ENCODE measurements around the gene ATF6. TPM values are rescaled to one million over a fixed set of nuclear protein-coding genes. Genes with fewer than 3 reads are reported as not detected.

ATF6 gene
- total RNA-seq, 1 experiment from 2014 or later: 25.9 TPM

GRCh38 chr1:161993576-161993975 lies 227.5 kb downstream of the ATF6 start:
- H3K4me1 ChIP-seq: no peaks in the 10 kb centered on the region
- H3K36me3 ChIP-seq: peaks cover 83% of the 10 kb centered on the region
- no peaks in the 10 kb centered on the region for H3K27me3 ChIP-seq
- no peak overlapping the region for H3K27ac ChIP-seq
- H3K9me3 ChIP-seq (replicated peaks): no peaks in the 10 kb centered on the region
- H3K4me3 ChIP-seq: no peak overlapping the region
- no peak for DNase-seq

DNA sequence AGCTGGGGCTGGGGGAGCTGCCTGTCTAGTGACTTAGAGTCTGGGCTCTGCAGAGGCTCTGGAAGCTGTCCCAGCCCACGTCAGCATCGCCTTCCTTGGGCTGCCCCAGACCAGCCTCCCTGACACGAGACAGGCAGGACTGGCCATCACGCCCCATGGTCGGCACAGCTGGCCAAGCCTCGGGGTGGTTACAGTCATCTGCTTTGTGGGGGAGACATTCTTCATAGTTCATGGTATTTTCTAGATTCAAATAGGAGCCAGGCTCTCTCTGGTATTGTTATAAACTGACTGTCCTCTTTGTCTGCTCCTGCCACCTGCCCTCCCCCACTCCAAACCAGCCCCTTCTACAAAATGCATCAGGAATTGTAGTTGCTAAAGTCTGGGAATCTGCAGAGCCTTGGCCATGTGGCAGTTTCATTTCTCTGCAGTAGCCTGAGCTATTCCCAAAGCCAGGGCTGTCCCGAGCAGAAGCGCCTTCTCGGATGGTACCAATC lies 228.1 kb downstream of the ATF6 start:
- Histone ChIP-seq H3K9me3 (replicated peaks) (no peaks in the 10 kb centered on the region), H3K36me3 (peaks cover 87% of the 10 kb centered on the region), H3K27ac (no peak overlapping the region), H3K4me3 (no peak overlapping the region), H3K27me3 (no peaks in the 10 kb centered on the region), H3K4me1 (0 out of 2 replicates have a peak, but pooled peaks cover 3% of the 10 kb centered on the region)
- no peak for DNase-seq

DNA sequence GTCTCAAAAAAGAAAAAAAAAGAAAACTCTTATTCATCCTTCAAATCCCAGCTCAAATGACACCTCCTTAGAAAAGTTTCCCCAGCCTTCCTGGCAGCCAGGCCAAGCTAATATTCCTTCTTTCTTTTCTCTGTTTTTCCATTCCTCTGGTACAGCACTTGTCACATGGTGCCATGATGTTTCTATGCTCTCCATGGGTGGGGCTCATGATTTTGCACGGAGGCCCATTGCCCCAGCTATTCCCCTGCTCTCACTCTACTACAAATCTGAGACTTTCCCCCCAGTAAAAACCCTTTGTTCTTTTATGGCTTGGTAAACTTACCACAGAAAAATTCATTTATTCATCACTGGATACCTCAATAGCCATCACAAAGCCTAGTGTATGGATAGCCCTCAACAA lies 231.0 kb downstream of the ATF6 start:
- DNase-seq: no peak
- peaks cover 6% of the 10 kb centered on the region for H3K4me1 ChIP-seq
- H3K27ac ChIP-seq: no peak overlapping the region
- H3K9me3 ChIP-seq (replicated peaks): no peaks in the 10 kb centered on the region
- peaks cover 74% of the 10 kb centered on the region for H3K36me3 ChIP-seq
- no peaks in the 10 kb centered on the region for H3K27me3 ChIP-seq
- H3K4me3 ChIP-seq: no peak overlapping the region

GRCh38 chr1:161998811-161999210 lies 232.7 kb downstream of the ATF6 start:
- H3K9me3 ChIP-seq (replicated peaks): no peaks in the 10 kb centered on the region

DNA sequence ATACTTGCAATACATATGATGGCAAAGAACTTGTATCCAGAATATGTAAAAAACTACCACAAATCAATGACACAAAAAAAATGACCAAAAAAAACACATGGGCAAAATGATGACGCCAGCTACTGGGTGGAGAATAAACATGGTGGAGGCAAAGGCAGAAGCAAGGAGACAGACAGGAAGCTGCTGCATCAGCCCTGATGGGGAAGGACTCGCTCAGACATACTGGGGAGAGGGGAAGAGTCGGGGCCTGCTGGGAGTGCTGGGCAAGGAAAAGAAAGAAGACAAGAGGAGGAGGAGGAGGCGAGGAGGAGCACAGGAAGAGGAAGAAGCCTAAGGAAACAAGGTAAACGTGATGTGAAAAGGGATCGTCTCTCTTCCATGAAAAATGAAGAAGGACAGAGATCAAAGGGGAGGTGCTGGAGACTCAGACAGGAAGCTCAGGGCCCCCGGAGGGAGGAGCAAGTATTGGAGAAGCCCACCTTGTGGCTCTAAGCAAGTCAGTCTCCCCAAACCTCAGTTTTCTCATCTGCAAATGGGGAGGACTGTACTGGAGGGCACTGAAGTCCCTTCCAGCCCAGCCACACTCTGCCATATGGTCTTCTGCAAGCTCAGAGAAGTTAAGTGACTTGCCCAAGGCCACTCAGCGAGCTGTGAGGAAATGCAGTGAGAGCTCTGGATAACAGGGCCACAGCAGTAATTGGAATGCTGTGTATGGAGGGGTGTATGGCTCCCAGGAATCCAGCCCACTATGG lies 233.4 kb downstream of the ATF6 start:
- no peaks in the 10 kb centered on the region for H3K27me3 ChIP-seq
- peaks cover 52% of the 10 kb centered on the region for H3K36me3 ChIP-seq
- peaks cover 24% of the 10 kb centered on the region for H3K4me1 ChIP-seq
- no peaks in the 10 kb centered on the region for H3K9me3 ChIP-seq (replicated peaks)
- DNase-seq: no peak
- H3K4me3 ChIP-seq: no peak overlapping the region
- no peak overlapping the region; the same call in 1 of the 2 replicates for H3K27ac ChIP-seq

More at GRCh38 chr1:161998811-161999210, 232.7 kb downstream of the ATF6 start:
- peak; percentile 40 to 54 for DNase-seq
- Histone ChIP-seq H3K4me1 (peaks cover 18% of the 10 kb centered on the region), H3K27ac (no peak overlapping the region; the same call in 1 of the 2 replicates), H3K4me3 (no peak overlapping the region), H3K36me3 (peaks cover 58% of the 10 kb centered on the region), H3K27me3 (no peaks in the 10 kb centered on the region)

- no peaks in the 10 kb centered on the region for H3K9me3 ChIP-seq (replicated peaks)
- no peak overlapping the region for H3K4me3 ChIP-seq
- peaks cover 29% of the 10 kb centered on the region for H3K4me1 ChIP-seq
- DNase-seq: no peak
- peaks cover 49% of the 10 kb centered on the region for H3K36me3 ChIP-seq
- H3K27ac ChIP-seq: no peak overlapping the region
- no peaks in the 10 kb centered on the region for H3K27me3 ChIP-seq
Observed at GRCh38 chr1:162000053-162000420, 233.9 kb downstream of the ATF6 start.

DNA sequence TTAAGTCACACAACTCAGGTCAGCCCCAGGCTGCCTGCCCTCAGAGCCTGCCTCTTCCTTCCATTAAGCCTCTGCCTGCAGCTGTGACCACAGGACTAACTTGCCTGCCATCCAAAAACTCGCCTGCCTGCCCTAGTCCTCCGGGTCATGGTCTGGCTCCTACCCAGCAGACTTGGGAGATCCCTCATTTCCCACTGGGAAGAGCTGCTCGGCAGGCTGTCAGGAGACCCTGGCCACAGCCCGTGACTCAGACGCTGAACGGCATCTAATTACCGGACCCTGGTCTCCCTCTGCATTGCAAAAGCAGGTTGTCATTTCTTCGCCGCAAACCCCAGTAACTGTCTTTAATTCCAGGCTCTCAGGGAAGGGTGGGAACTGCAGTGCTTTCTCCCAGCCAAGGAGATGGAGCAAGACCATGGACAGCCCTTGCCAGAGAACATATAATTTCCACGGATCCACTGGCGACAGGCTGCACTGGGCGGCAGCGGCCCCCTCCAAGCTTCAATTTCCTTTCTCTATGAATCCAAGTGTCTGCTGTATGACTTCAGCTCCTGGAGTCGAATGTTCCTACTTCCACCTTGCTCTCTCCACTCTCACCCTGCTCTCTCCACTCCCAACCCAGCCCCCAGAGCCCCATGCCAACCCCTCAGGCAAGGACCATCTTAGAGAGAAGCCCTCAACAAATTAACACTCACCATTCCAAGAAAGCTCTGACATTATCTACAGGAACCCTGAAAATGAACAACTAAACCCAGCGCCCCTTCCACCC lies 237.1 kb downstream of the ATF6 start:
- Histone ChIP-seq H3K27me3 (no peaks in the 10 kb centered on the region), H3K9me3 (replicated peaks) (no peaks in the 10 kb centered on the region), H3K36me3 (peaks cover 29% of the 10 kb centered on the region), H3K27ac (peak overlapping the region; percentile 94), H3K4me1 (peaks cover 34% of the 10 kb centered on the region), H3K4me3 (peak overlapping the region; percentile 22)
- DNase-seq: peak; percentile 94 to 96

DNA sequence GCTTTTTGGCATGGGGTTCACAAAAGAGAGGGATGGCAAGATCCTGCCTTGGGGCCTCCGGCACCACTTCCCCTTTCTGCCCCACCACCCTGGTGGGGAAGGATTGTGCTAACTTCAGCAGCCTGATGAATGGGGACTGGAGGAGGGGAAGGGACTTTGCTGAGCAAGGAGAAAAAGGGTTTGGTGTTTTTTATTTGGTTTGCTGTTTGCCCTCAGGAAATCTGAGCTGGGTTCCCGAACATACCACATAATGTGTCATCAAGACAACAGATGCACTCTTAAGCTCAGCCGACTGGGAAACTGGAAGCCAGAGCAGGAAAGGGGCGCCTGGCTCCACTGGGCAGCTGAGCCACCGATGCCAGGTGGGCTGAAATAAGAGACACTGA lies 237.7 kb downstream of the ATF6 start:
- peak overlapping the region; percentile 94 for H3K27ac ChIP-seq

DNA sequence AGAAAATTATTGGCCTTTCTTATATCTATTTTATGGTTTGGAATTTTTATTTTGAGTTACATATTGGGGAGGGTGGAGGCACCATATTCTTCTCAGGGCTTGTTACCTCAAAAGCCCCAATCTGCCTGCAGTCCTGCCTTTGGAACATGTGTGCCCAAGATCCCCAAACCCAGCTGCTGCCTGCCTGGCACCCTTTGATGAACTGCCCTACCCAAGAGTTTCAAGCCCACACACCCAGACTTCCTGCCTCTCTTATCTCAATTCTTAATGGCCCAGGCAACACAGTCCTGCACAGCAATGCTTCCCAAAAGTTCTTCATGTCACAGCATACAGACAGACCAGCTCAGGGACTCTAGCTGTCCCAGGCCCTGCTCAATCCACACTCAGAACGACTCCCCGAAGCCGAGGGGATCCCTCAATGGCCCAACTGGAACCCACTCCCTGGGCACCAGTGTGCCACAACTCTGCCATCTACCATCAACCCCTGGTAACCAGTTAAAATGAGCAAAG lies 238.4 kb downstream of the ATF6 start:
- Histone ChIP-seq H3K27me3 (no peaks in the 10 kb centered on the region), H3K36me3 (peaks cover 20% of the 10 kb centered on the region), H3K4me1 (peaks cover 37% of the 10 kb centered on the region), H3K9me3 (replicated peaks) (no peaks in the 10 kb centered on the region), H3K27ac (peak overlapping the region; percentile 94), H3K4me3 (no peak overlapping the region)
- peak; percentile 38 to 49 for DNase-seq

More for the DNA sequence above, 237.7 kb downstream of the ATF6 start:
- Histone ChIP-seq H3K27me3 (no peaks in the 10 kb centered on the region), H3K9me3 (replicated peaks) (no peaks in the 10 kb centered on the region), H3K4me3 (peak overlapping the region; percentile 22), H3K36me3 (peaks cover 26% of the 10 kb centered on the region), H3K4me1 (peaks cover 34% of the 10 kb centered on the region)
- DNase-seq: peak; percentile 85 to 93

DNA sequence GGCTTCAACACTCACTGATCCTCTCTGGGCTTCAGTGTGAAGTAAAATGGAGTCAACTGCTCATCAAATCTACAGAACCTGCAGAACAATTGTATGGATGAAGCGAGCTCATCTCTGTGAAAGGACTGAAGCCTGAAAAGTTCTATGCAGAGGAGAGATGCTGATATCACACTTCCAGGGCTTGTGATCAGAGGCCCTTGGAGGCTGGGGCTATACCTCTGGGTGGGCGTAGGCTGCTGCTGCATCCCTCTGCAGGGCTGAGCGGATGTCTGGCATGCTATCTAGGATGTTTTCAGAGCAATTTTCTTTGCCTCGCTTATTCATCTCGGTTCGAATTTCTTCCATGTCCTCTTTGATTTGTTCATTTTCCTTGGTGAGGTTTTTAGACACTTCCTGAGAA lies 240.0 kb downstream of the ATF6 start:
- peaks cover 12% of the 10 kb centered on the region for H3K36me3 ChIP-seq
- H3K4me3 ChIP-seq: no peak overlapping the region
- H3K4me1 ChIP-seq: peaks cover 53% of the 10 kb centered on the region
- no peak for DNase-seq
- no peak overlapping the region for H3K27ac ChIP-seq
- no peaks in the 10 kb centered on the region for H3K9me3 ChIP-seq (replicated peaks)
- H3K27me3 ChIP-seq: no peaks in the 10 kb centered on the region

- Histone ChIP-seq H3K36me3 (peaks cover 12% of the 10 kb centered on the region), H3K27ac (no peak overlapping the region), H3K4me1 (peaks cover 58% of the 10 kb centered on the region), H3K27me3 (no peaks in the 10 kb centered on the region), H3K4me3 (no peak overlapping the region), H3K9me3 (replicated peaks) (no peaks in the 10 kb centered on the region)
- DNase-seq: no peak
Observed at GRCh38 chr1:162007466-162007865, 241.3 kb downstream of the ATF6 start.

- Histone ChIP-seq H3K27me3 (no peaks in the 10 kb centered on the region), H3K36me3 (peaks cover 17% of the 10 kb centered on the region), H3K9me3 (replicated peaks) (no peaks in the 10 kb centered on the region), H3K27ac (no peak overlapping the region; the same call in 1 of the 2 replicates), H3K4me1 (peaks cover 53% of the 10 kb centered on the region), H3K4me3 (no peak overlapping the region)
- DNase-seq: no peak
Observed at GRCh38 chr1:162008799-162009198, 242.7 kb downstream of the ATF6 start.

DNA sequence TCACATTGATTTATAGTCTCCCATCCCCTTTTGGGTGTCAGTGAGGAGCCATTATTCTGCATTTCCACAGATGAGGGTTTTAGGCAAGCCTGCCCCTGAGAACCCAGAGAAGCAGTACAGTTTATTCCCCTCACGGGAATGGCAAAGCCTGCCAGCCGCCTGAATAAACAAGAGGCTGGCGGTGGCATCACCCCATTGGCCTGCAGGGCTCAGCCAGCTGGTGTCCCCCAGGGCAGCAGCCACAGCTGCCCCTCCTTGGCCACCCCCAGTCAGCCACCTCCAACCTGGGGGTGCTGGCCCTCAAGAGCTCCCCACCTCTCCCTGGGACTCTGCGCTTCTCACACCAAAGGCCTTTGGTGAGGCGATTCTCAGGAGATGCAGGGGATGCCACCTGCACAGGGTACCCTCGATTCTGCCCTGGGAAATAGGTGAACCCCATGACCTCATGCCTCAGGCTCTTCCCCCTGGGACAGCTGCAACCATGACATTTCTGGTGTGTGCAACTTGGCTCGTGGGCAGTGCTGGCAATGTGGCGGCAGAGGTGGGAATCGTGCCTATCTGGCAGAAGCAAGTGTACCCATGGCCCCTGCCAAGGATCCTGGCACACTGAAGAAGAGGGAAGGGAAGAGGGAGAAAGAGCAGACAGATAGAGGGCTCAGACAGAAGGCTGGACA lies 243.5 kb downstream of the ATF6 start:
- Histone ChIP-seq H3K27ac (peak overlapping the region; percentile 43), H3K27me3 (no peaks in the 10 kb centered on the region), H3K9me3 (replicated peaks) (no peaks in the 10 kb centered on the region), H3K4me3 (no peak overlapping the region), H3K4me1 (peaks cover 46% of the 10 kb centered on the region), H3K36me3 (peaks cover 26% of the 10 kb centered on the region)
- peak in 1 of 2 experiments; percentile 38 for DNase-seq

- peaks cover 41% of the 10 kb centered on the region for H3K4me1 ChIP-seq
- no peaks in the 10 kb centered on the region for H3K27me3 ChIP-seq
- peak in 1 of 2 experiments; percentile 37 for DNase-seq
- peak overlapping the region; percentile 43 for H3K27ac ChIP-seq
- H3K36me3 ChIP-seq: peaks cover 27% of the 10 kb centered on the region
- H3K9me3 ChIP-seq (replicated peaks): no peaks in the 10 kb centered on the region
- H3K4me3 ChIP-seq: no peak overlapping the region
Observed at GRCh38 chr1:162010175-162010506, 244.0 kb downstream of the ATF6 start.
